GM04503 (cell line): Measurements from ENCODE around the gene PDZK1.
"Not testable (repeated sequence)": the region's sequence is repeated elsewhere in the genome, so short reads cannot be mapped to it uniquely, and the experiment has no call there.

Experiments
- DNase-seq: peaks from one replicate; pipeline ENCODE4 v3.0.0-alpha.2; 2012; ENCODE audit warnings: low read depth

The PDZK1 gene

DNA sequence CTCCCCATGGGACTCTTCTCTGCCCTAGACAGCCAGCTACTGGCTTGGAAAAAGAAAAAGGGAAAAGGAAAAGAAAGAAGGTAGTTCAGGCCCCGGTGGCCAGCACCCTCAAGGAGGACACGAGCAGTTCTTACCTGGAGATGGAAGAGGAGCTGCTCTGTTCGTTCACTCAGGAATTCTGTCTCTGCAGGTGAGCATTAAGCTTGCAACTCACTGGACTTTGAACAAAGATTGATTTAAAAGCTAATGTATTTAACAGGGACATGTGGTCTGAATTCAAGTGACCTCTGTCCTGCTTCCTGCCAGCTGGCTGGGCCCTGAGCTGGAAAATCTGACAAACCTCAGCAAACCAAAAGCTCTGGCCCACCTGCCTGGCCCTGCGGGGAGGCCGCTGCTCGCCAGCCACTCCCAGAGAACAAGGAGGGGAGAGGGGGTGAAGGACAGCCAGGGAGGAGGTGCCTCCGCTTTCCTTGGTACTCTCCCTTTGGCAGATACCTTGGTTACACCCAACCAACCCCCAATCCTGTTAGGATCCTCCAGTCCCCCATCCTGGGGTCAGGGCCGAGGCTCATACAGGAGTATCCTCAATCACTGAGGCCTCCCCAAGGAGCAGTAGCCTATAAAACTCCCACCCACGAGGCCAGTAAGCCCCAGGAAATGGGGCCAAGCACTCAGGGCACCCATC lies at the start of gene PDZK1:
Gene PDZK1 (minus strand): TSS at position 186 of the 685 bp plus-strand sequence. CDS start 19,347 bp downstream, outside the sequence.
- DNase-seq = no peak

DNA sequence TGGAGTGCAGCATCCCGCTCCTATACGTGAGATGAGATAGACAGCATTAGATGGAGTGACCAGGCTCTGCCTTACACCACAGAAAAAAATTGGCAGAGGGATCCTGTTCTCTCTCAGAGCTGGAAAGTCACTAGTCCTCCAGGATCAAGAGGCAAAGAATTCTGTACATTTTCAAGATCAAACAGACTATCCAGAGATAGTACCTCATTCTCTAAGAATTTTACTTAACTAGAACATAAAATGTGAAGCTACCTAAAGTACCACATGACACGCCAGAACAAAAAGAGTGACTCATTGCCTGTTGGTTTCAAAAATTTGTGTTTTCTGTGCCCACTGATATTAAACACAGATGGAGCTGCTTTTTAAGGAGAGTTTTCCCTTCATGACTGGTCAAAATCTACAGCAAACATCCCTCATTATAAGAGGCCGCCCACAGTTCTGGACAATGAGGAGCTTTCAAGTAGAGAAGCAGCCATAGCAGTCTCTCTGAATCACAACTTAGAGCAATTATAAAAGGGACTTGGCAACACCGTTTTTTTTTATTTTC lies 44.4 kb upstream of the PDZK1 start:
- DNase-seq = peak; percentile 99

DNA sequence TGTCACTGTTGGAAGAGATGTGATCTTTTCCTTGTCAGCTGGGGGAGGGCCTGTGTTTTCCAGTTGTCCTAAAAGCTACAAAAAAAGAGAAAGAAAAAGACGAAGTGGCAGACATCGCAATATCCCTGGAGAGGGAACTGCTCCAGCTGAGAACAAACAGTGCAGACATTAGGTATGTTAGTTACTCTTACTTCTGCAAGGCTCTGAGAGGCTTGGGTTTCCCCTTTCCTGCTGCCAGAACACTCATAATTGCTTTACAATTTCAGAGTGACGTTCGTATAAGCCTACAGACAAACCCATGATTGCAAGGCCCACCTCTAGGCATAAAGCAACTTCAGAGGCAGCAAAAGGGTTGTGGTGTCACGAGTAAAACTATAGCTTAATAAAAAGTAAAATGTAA lies 43.3 kb upstream of the PDZK1 start:
- DNase-seq = no peak

GRCh38 chr1:145747398-145748247 lies 40.5 kb upstream of the PDZK1 start:
- DNase-seq = no peak

DNA sequence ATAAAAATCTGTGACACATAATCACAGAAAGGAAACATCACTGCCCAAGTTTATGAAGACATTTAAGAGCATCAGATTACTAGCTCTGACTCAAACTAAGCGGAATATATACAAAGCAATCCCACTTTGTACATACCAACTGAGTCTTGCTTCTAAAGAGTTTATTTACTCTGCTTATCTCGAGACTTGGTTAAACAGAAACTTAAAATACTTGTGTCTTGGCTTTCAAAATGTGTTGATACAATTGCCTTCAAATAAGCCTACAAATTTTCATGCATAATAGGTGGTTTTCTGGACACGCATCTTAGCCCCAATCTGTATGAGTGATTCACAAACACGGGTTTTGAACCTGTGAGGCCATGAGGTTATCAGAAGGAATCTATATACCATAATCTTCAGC lies 33.1 kb upstream of the PDZK1 start:
- no peak for DNase-seq

DNA sequence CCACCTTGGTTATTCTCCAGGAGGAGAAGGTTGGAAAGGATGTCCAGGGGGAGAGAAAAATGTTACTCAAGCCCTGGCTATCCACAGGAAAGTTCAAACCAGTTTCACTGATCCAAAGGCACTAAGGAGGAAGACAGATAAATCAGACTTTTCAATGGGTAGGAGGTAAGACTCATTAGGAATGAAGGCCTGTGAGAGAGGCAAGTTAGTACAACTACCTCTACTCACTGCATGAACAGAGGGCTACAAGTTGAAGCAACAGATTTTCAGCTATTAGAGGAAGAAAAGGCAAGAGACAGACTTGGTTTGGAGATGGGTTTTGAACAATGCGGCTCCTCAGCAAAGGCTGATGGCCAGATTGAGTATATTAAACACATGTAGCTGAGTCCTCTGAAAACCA lies 29.0 kb upstream of the PDZK1 start:
- no peak for DNase-seq

GRCh38 chr1:145730900-145731299 lies 23.7 kb upstream of the PDZK1 start:
- no peak for DNase-seq

DNA sequence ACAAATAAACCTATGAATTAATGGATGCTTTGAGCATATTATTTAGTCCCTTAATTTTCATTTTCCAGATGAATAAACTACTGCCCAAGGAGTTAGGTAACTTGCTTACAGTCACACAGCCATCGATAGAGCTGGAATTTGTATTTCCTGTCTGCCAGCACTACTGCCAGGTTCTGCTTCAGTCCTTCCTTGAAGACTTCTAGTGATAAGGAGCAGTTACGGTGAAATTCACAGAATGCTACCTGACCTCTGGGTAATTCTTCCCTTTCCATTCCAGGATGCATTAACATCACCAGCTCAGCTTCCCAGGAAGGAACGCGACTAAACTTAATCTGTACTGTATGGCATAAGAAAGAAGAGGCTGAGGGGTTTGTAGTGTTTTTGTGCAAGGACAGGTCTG lies 23.3 kb upstream of the PDZK1 start:
- no peak for DNase-seq

DNA sequence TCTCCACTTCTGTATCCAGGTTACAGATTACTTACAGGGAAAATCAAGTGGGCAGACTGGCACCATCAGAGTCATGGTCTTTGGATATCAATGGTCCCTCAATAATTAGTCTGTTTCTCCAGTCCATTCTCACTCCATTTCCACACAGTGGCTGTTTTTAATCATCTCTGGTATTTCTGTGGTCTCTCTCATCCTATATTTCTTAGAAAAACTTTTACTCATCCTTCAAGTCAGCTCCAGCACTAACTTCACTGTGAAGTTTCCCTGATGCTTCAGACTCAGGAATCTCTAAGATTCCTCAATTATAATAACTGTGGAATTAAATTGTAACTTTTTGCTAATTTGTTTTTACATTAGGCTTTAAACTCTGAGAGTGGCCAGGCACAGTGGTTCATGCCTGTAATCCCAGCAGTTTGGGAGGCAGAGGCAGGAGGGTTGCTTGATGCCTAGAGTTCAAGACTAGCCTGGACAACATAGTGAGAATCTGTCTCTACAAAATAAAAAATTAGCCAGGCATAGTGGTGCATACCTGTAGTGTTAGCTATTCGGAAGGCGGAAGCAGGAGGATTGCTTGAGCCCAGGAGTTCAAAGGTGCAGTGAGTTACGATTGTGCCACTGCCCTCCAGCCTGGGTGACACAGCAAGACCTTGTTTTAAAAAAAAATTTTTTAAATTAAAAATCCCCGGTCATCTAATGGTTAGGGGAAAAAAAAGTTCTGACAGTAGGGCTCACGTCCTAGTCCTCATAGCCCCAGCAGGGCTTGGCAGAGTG lies 22.7 kb upstream of the PDZK1 start:
- DNase-seq = no peak

- no peak for DNase-seq
Observed at GRCh38 chr1:145729196-145729595, 22.0 kb upstream of the PDZK1 start.

DNA sequence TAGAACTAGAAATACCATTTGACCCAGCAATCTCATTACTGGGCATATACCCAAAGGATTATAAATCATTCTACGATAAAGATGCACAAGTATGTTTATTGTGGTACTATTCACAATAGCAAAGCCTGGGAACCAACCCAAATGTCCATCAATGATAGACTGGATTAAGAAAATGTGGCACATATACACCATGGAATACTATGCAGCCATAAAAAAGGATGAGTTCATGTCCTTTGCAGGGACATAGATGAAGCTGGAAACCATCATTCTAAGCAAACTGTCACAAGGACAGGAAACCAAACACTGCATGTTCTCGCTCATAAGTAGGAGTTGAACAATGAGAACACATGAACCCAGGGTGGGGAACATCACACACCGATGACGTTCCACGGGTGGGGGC lies 19.0 kb upstream of the PDZK1 start:
- not testable (repeated sequence) for DNase-seq

GRCh38 chr1:145720878-145721671 lies 13.9 kb upstream of the PDZK1 start:
- DNase-seq = no peak

DNA sequence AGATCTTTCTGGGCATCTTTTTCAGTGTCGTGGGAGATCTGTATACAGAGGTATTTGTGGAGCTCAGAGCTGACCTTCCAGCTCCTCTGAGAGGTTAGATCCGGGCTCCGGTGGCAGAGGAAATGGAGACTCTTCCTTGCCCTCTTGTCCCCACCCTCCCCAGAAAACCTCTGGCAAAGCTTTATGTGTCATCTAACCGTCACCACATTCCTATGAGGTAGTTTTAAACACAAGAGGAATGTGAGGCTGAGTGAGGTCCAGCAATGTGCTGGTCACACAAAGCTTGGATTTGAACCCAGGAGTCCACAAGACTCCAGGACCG lies 13.3 kb upstream of the PDZK1 start:
- peak; percentile 75 for DNase-seq

GRCh38 chr1:145719230-145720079 lies 12.3 kb upstream of the PDZK1 start, which contains the start of gene CD160:
Gene CD160, plus strand, starts transcription at chr1:145719499. Its CDS starts 8,829 bp downstream, at chr1:145728328.
- DNase-seq = no peak

DNA sequence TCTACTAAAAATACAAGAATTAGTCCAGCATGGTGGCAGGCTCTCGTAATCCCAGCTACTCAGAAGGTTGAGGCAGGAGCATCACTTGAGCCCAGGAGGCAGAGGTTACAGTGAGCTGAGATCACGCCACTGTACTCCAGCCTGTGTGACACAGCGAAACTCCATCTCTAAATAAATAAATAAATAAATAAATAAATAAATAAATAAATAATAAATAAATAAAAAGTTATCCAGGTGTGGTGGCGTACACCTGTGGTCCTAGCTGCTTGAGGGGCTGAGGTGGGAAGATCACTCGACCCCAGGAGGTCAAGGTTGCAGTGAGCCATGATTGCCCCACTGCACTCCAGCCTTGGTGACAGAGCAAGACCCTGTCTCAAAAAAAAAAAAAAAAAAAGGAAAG lies 11.3 kb upstream of the PDZK1 start:
- DNase-seq = not testable (repeated sequence)

- DNase-seq = no peak
Observed at GRCh38 chr1:145717833-145718232, 10.7 kb upstream of the PDZK1 start.

DNA sequence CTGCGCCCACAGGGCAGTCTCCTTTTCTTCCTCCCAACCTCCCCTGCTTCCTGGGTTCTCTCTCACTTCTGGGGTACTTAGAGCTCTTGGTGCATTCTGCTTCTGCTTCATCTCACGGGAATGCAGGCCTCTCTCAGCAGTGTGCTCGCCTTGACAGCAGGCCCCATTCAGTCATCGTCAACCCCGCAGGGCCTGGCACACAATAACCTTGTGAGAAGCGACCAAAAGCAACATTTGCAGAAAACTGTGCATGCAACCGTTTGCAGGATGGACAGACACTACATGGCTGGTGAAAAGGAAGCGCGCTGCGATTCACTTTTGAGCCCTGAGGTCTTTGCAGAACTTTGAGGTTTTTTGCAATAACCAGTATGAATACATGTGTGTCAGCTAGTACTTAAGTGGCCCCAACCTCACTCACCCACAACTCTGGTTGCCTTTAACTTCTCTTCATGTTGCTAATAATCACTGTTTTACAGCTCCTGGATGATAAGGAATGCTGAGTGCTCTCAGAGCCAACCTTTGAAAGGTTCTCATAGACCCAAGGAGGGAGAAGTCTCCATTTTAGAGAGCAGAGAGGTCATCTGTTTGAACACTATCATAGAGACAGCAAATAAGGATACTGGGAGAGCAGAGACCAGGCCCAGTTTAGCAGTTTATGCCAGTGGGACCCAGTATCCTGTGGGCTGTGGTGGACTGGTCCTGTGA lies 9.6 kb upstream of the PDZK1 start:
- no peak for DNase-seq

DNA sequence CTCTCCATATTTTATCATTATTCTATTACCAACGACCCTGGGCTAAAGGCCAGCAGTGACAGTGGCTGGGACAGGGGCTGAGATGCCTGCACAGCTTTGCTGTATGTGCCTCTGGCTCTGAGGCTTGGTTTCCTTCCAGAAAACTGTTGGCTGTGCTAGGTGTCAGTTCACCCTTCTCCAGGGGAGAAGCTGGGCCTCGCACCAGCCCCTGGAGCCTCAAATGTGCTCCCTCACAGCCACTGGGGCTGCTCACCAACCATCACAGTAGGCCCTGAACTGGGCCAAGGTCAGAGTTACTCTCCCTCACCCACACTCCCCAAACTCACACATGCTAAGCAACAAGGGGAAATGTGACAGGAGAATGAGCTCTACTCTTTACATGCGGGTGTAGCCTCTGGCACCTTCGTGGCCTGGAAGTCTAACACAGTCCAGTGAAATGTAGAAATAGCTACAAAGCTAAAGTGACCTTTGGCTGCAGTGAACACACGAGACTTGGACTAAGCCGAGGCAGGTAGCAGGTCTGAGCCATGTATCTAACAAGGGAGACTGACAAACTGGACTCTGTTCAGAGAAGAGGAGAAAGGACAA lies 7.5 kb upstream of the PDZK1 start:
- no peak for DNase-seq

DNA sequence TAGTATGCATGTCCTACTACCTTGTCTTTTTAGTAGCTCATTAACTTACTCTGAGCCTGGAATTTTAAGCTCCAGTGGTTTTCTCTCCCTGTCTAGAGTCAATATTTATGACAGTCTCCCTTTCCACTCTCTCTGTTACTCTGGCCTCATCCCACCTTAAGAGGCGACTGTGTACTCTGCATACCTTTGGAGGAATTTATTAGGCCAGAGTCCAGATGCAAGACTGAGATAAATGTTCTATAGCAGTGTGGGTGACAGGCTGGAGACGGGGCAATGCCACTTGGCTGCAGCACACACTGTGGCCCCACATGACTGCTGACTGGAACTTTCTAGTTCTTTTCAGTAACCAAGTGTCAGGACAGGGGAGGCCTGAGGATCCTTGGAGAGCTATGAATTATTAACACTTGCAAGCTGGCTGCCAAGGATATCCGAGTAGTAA lies 4.1 kb upstream of the PDZK1 start:
- no peak for DNase-seq
